Spleen (tissue), 11 donors: ENCODE data around the gene HYDIN. TPM values are rescaled to one million over a fixed set of nuclear protein-coding genes. Genes with fewer than 3 reads are reported as not detected.

Experiments
- DNase-seq: peaks from one replicate; pipeline ENCODE4 v3.0.0-alpha.2; 2020
- H3K27ac ChIP-seq, 8 donors: fragments of 200-600 bp; sonication (generic) in 7 of 8; 1 replicate in 4 of 8; 2 replicates in 4 of 8; pipeline versions ENCODE4 v1.5.0 to v1.8.0; 2016 to 2021; ENCODE audit warnings: inconsistent platforms in 4 of 8, mild to moderate bottlenecking in 4 of 8, moderate library complexity in 1 of 8
- H3K27me3 ChIP-seq, 7 donors: fragments of 200-600 bp; sonication (generic) in 6 of 7; replicated peaks in 1 of 7; 1 replicate in 4 of 7; 2 replicates in 3 of 7; pipeline versions ENCODE4 v1.5.0 to v1.8.0; 2016 to 2021; ENCODE audit warnings: inconsistent platforms in 3 of 7, mild to moderate bottlenecking in 1 of 7
- H3K36me3 ChIP-seq, 6 donors: fragments of 200-600 bp; sonication (generic) in 5 of 6; 1 replicate in 4 of 6; 2 replicates in 2 of 6; pipeline versions ENCODE4 v1.5.0 to v1.8.0; 2016 to 2021; ENCODE audit warnings: inconsistent platforms in 2 of 6
- H3K4me1 ChIP-seq, 6 donors: fragments of 200-600 bp; sonication (generic) in 5 of 6; 1 replicate in 3 of 6; 2 replicates in 3 of 6; pipeline versions ENCODE4 v1.5.0 to v1.8.0; 2016 to 2021; ENCODE audit warnings: inconsistent platforms in 3 of 6
- H3K4me3 ChIP-seq, 8 donors: fragments of 200-600 bp; sonication (generic) in 7 of 8; 1 replicate in 4 of 8; 2 replicates in 4 of 8; pipeline versions ENCODE4 v1.5.0 to v1.8.0; 2016 to 2021; ENCODE audit warnings: inconsistent platforms in 4 of 8, mild to moderate bottlenecking in 4 of 8, moderate library complexity in 2 of 8
- H3K9me3 ChIP-seq, 8 donors: fragments of 200-600 bp; sonication (generic) in 7 of 8; 1 replicate in 4 of 8; 2 replicates in 4 of 8; pipeline versions ENCODE4 v1.5.0 to v1.8.0; 2016 to 2021; ENCODE audit warnings: inconsistent platforms in 4 of 8
- POLR2A ChIP-seq, 3 donors: fragments of 450-650 bp; IDR thresholded peaks; one replicate each; pipeline ENCODE4 v1.5.1; 2017; ENCODE audit warnings: antibody characterized with exemption in 3 of 3, mild to moderate bottlenecking in 1 of 3
- POLR2AphosphoS5 ChIP-seq, 3 donors: sonication (generic); formaldehyde crosslinking; IDR thresholded peaks; one replicate each; pipeline ENCODE4 v1.5.1; 2017; ENCODE audit warnings: antibody characterized with exemption in 3 of 3
- WGBS, 5 donors: extraction: QIAGEN DNeasy Blood & Tissue Kit in 3 of 5; methylation state at CpG; one replicate each; pipeline versions ENCODE4 v1.1.5 to v1.1.7; 2013 to 2018; 5-methylcytosine and 5-hydroxymethylcytosine counted together
- intact Hi-C: fragments of 100-400 bp; cut with DNase I; formaldehyde crosslinking; loops from one replicate; pipeline ENCODE4 v1.15.0; 2023; ENCODE audit warnings: low total_unique reads
- polyA plus RNA-seq, 3 donors: library from polyadenylated mRNA; stranded (reverse); fragments of 200-250 nt; gene quantifications; one replicate each; pipeline ENCODE4 v1.2.1, GENCODE V29; 2013
- total RNA-seq, 7 donors: library from RNA; depleted of rRNA in 3 of 7; stranded (reverse); fragments of >200 nt in 3 of 7; fragmentation: NEBNext Ultra II Directional in 4 of 7; extraction: Animal tissue kit (Norgen Biotek cat#: 25700) in 4 of 7; gene quantifications; one replicate each; pipeline versions ENCODE4 v1.1.0 to v1.2.1, GENCODE V29; 2016 to 2021
- TF ChIP-seq, protein P1 (sequence below), 11 experiments: fragments of 200-600 bp in 7 of 11; fragments of 450-650 bp in 4 of 11; sonication (generic) in 4 of 11; IDR thresholded peaks in 8 of 11; conservative IDR thresholded peaks in 3 of 11; 1 replicate in 7 of 11; 2 replicates in 4 of 11; pipeline versions ENCODE4 v1.4.0 to v1.8.0; 2016 to 2021; ENCODE audit warnings: antibody characterized with exemption in 11 of 11, inconsistent platforms in 4 of 11, mild to moderate bottlenecking in 1 of 11
- donor health status: healthy with polysubstance abuse.
- donor health status: DM: no; HTN: no; CAD: no; lungs with moderate emphysema.
- donor health status: DM: no; HTN: no; CAD: no.
- donor health status: Bipolar disorder and iron deficiency.
- donor health status: healthy.
- donor health status: DM: no; HTN: no; CAD: no.
- donor health status: DM: yes; HTN: yes; CAD: no.

HYDIN gene
- total and polyA plus RNA-seq, 10 donors: 0.05 to 2.2 (median 0.42) TPM

DNA sequence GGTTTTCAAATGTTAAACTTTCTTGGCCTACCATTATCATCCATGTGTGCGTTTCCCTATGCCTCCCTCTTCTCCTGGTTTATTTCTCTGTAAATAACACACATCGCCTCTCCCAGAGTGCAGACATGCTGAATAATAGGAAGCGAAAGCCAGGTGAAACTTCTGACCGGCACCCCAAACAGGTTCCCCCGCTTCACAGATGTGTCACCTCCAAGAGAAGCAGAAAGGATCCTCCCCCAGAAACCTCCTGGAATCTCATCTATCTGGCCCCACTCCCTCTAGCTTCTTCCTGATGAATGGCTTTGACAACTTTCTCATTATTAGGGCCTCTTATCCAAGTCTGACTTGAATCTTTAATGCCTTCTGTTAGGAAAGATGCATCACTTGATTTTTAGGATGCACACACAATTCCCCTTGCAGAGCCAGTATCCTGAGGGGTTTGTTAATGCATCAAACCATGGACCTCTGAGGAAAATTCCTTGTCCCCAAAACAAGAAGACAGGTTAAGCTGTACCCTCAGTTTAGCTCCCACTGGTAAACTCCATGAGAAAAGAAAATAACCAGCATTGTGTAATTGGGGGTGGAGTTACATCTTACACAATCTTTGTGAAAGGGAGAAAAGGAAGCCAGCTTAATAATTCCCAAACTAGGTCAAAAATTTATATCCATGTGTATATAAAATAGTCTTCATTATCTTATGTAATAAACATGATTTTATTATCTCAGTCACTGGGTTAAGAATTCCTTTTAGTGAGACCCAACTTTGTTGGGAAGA, 20.1 kb upstream of the HYDIN start:
- no peaks in the 10 kb centered on the region for H3K36me3 ChIP-seq
- no peak for DNase-seq
- 86 to 95% (median 87%) methylated on average over 5 of the region's 5 CpGs for WGBS, 5 donors

DNA sequence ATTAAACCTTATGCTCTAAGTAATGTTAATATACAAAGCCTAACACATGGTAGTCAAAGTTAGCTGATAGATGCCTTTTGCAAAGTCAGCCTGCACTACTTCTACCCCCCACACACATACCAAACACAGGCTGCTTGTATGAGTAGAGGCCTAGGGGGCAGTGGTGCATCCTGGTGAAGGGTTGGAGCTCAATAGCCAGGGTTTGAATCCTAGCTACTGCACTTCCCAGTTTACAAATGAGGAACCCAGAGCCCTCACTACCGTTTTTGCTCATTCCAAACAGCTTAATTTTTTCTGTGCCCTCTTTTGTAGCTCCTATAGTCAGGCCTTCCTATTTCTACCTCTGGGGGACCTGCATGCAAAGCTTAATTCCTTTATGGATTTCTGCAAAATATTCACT, 18.9 kb upstream of the HYDIN start:
- TF ChIP-seq POLR2AphosphoS5 (IDR thresholded peaks at IDR 0.05) (no peak), POLR2A (IDR thresholded peaks at IDR 0.05) (no peak)
- TF ChIP-seq, protein P1, sequence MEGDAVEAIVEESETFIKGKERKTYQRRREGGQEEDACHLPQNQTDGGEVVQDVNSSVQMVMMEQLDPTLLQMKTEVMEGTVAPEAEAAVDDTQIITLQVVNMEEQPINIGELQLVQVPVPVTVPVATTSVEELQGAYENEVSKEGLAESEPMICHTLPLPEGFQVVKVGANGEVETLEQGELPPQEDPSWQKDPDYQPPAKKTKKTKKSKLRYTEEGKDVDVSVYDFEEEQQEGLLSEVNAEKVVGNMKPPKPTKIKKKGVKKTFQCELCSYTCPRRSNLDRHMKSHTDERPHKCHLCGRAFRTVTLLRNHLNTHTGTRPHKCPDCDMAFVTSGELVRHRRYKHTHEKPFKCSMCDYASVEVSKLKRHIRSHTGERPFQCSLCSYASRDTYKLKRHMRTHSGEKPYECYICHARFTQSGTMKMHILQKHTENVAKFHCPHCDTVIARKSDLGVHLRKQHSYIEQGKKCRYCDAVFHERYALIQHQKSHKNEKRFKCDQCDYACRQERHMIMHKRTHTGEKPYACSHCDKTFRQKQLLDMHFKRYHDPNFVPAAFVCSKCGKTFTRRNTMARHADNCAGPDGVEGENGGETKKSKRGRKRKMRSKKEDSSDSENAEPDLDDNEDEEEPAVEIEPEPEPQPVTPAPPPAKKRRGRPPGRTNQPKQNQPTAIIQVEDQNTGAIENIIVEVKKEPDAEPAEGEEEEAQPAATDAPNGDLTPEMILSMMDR (IDR thresholded peaks at IDR 0.05 in 8 of 11, conservative IDR thresholded peaks at IDR 0.05 in 3 of 11): no peak
- H3K4me3 ChIP-seq: no peak overlapping the region
- intact Hi-C loops: no loop called here
- no peaks in the 10 kb centered on the region for H3K9me3 ChIP-seq
- DNase-seq: no peak
- no peaks in the 10 kb centered on the region for H3K36me3 ChIP-seq
- H3K27me3 ChIP-seq: no peaks in the 10 kb centered on the region
- H3K27ac ChIP-seq: no peak overlapping the region
- H3K4me1 ChIP-seq: peaks cover 0 to 7% (median 0%) of the 10 kb centered on the region in 6 donors
- 7 to 25% (median 14%) methylated on average over 1 of the region's 1 CpG for WGBS, 5 donors

More for the DNA sequence above, 20.1 kb upstream of the HYDIN start:
- no peaks in the 10 kb centered on the region for H3K9me3 ChIP-seq
- TF ChIP-seq POLR2A (IDR thresholded peaks at IDR 0.05): no peak
- TF ChIP-seq POLR2AphosphoS5 (IDR thresholded peaks at IDR 0.05): no peak
- TF ChIP-seq, protein P1 (IDR thresholded peaks at IDR 0.05 in 8 of 11, conservative IDR thresholded peaks at IDR 0.05 in 3 of 11): no peak
- intact Hi-C loops: no loop called here
- H3K4me3 ChIP-seq: no peak overlapping the region
- peaks cover 0 to 11% (median 0%) of the 10 kb centered on the region in 6 donors for H3K4me1 ChIP-seq
- H3K27ac ChIP-seq: no peak overlapping the region
- H3K27me3 ChIP-seq: no peaks in the 10 kb centered on the region

DNA sequence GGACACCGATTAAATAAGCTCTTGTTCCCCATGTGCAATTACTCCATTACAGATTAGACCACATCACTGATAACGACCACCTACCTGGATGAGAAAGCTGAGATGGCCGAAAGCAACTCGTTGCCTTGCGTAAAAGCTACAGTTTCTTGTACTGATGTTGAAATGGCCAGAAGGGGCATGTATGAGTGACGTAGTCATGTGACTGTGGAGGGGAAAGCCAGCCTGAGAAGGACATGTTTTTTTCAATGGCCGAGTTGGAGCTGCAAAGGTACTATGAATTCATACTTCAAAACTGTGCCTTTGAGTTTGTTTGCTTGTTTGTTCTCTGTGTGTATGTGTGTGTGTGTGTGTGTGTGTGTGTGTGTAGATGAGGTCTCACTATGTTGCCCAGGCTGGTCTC, 17.0 kb upstream of the HYDIN start:
- H3K4me3 ChIP-seq: no peak overlapping the region
- no peaks in the 10 kb centered on the region for H3K9me3 ChIP-seq
- no peak overlapping the region for H3K27ac ChIP-seq
- intact Hi-C loops: no loop called here
- TF ChIP-seq POLR2AphosphoS5 (IDR thresholded peaks at IDR 0.05) (no peak), POLR2A (IDR thresholded peaks at IDR 0.05) (no peak)
- TF ChIP-seq, protein P1 (IDR thresholded peaks at IDR 0.05 in 8 of 11, conservative IDR thresholded peaks at IDR 0.05 in 3 of 11): no peak
- H3K4me1 ChIP-seq: peaks cover 0 to 7% (median 0%) of the 10 kb centered on the region in 6 donors
- no peak for DNase-seq
- 83 to 90% (median 85%) methylated on average over 7 of the region's 7 CpGs for WGBS, 5 donors
- H3K27me3 ChIP-seq: no peaks in the 10 kb centered on the region
- H3K36me3 ChIP-seq: no peaks in the 10 kb centered on the region

DNA sequence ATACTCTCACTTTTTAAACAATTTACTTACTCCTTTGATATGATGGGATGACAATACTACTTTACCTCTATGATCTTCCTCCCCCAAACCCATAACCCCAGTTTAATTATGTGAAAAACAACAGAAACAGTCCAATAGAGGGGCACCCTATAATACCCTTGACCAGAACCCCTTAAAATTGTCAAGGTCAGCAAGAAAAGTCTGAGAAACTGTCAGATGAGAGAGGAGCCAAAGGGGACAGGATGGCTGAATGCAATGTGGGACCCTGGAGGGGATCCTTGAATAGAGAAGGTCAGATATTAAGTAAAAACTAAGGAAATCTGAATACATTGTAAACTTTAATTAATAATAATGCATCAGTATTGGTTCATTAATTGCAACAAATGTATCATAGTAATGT, 15.8 kb upstream of the HYDIN start:
- Histone ChIP-seq H3K36me3 (no peaks in the 10 kb centered on the region), H3K27me3 (no peaks in the 10 kb centered on the region), H3K4me1 (peaks cover 0 to 7% (median 0%) of the 10 kb centered on the region in 6 donors), H3K4me3 (no peak overlapping the region), H3K27ac (no peak overlapping the region), H3K9me3 (no peaks in the 10 kb centered on the region)
- no peak for TF ChIP-seq POLR2A (IDR thresholded peaks at IDR 0.05)
- TF ChIP-seq, protein P1 (IDR thresholded peaks at IDR 0.05 in 8 of 11, conservative IDR thresholded peaks at IDR 0.05 in 3 of 11): no peak
- no peak for DNase-seq
- intact Hi-C loops: no loop called here
